GM12874 (cell line): ENCODE results near the gene TAGLN2.
A peak's percentile ranks its signal among the peaks of the same experiment; 100 is the strongest.

Source experiments
- TF ChIP-seq, protein P1 (sequence below): IDR thresholded peaks from 2 replicates; pipeline ENCODE4 v1.5.1; 2011; ENCODE audit warnings: low read depth, mild to moderate bottlenecking, control low read depth, low read length, moderate library complexity; ENCODE audit not compliant: insufficient read depth

TAGLN2 gene

DNA sequence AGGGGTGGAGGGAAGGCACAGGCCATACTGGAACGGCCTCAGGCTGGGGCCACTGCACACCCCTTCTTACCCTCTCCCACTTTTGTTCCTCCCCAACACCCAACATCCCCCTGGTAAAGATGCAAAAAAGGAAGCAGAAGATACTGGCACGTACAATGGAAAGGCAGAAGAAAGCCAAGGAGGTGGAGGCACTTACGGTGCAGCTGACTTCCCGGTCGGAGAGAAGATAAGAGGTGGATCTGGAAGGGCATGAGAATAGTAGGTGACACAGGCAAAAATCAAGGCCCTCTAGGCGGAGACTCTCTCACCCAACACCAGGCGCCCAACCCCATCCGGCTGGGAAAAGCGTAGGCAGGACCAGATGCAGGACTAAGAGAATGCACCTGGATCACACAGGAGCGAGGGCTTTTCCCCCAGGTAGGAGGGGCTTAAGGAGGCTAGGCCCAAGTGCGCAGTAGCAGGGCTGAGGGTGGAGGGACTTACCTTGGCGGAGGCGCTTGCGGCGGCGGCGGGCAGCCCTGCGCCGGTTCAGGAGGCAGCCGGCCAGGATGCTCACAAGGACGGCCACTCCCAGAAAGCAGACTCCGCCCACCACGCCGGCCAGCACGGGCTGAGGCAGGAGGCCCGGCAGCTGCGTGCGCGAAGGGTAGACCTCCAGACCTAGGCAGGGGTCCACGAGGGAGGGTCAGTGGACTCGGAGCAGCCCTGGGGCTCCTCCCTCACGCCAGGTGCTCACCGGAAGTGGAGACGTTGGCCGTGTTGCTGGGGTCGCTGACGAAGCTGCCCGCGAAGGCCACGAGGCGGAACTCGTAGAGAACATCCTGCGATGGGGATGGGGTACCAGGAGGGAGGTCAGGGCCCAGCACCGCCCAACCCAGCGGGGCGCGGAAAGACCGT is 4.1 kb upstream of the TAGLN2 start:
- TF ChIP-seq, protein P1, sequence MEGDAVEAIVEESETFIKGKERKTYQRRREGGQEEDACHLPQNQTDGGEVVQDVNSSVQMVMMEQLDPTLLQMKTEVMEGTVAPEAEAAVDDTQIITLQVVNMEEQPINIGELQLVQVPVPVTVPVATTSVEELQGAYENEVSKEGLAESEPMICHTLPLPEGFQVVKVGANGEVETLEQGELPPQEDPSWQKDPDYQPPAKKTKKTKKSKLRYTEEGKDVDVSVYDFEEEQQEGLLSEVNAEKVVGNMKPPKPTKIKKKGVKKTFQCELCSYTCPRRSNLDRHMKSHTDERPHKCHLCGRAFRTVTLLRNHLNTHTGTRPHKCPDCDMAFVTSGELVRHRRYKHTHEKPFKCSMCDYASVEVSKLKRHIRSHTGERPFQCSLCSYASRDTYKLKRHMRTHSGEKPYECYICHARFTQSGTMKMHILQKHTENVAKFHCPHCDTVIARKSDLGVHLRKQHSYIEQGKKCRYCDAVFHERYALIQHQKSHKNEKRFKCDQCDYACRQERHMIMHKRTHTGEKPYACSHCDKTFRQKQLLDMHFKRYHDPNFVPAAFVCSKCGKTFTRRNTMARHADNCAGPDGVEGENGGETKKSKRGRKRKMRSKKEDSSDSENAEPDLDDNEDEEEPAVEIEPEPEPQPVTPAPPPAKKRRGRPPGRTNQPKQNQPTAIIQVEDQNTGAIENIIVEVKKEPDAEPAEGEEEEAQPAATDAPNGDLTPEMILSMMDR = no peak

DNA sequence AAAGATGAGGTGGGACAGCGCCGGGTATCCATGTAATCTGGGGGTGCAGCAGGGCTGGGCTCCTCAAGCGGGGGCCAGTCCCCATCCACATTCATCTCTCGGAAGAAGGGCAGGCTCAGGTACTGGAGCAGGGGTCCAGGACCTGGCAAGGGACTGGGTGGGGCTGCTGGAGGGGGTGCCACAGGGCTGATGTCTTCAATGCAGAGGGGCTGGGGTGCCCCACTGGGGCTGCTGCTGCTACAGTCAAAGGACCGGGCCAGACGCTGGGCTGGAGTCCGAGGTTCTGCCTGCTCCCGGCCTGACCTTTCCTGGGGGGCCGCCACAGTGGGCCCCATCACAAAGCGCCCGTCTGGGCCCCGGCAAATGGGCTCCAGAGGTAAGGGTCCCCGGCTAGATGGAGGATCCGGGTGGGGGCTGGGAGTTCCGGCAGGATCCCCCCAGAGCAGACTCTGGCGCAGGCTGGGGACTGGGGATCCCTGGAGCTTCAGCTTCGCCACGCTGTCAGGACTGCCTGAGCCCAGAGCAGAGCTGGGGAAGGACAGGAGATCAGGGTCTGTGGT is 3.3 kb upstream of the TAGLN2 start:
- TF ChIP-seq, protein P1 = no peak

DNA sequence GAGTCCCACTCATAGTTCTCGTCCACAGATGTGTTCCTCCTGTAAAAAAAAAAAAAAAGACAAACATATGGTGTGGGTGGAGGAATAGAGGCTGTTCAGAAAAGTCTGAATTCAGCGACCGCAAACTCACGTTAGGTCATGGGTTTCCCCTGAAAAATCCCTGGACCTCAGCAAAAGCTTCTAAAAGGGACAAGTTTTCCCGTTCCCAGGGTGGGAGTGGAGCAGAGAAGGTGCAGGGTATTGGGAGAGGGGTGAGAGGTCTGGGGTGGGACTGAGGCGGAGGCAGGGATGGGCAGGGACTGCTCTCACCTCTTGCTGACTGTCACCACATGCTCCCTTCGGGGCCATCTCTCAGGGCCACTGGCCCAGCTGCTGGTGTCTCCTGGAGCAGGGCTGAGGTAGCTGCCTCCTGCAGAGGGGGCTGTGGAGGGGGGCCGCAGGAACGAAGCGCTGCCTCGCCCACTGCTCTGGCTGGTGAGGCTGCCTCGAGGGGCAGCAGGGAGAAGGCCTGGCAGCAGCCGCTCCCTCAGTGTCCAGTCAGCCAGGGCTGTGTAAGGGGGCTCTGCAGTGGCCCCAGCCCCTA is 2.6 kb upstream of the TAGLN2 start:
- TF ChIP-seq, protein P1 = no peak

DNA sequence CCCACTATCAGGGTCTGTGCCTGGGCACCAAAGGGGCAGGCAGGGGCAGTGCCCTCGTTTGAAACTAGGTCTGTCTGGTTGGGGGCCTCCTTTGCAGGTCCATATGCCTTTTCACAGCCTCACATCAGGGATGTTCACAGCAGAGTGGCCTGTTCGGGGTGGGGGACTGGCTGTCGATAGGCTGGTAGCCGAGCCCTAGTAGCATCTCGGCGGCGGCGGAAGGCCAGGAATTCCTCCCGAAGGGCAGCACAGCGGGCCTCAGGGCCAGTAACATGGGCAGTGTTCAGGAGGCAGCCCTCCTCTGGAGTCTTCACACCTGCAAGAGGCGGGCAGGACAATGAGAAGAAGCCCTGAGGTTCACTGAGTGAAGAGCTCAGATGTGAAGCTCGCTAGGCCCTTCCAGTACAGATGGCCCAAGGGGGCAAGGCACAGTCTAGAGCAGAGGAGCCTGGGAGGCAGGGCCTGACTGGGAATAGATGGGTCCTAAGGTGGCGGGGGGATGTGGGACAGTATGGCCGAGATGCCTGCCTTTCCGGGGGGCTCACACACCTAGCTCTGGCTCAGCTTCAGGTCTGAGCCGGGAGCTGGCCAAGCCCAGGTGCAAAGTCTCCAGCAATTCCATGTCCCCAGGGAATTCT is 2.0 kb upstream of the TAGLN2 start:
- TF ChIP-seq, protein P1 = no peak

DNA sequence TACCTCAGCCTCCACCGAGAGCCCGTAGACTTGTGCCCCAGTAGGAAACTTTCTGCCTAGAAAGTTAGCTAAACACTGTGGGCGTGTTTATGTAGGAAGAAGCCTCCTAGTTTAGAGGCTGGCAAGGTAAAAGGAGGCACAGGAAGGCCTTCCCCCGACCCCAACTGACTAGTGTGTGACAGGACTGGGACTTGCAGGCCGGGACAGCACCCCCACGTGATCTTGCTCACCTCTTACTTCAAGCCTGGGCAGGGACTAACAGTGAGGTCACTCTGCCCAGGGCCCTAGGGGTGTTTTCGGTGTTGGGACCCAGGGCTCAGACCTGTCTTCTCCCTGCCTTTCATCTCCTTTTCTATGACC is 392 bp upstream of the TAGLN2 start:
- TF ChIP-seq, protein P1 = no peak

DNA sequence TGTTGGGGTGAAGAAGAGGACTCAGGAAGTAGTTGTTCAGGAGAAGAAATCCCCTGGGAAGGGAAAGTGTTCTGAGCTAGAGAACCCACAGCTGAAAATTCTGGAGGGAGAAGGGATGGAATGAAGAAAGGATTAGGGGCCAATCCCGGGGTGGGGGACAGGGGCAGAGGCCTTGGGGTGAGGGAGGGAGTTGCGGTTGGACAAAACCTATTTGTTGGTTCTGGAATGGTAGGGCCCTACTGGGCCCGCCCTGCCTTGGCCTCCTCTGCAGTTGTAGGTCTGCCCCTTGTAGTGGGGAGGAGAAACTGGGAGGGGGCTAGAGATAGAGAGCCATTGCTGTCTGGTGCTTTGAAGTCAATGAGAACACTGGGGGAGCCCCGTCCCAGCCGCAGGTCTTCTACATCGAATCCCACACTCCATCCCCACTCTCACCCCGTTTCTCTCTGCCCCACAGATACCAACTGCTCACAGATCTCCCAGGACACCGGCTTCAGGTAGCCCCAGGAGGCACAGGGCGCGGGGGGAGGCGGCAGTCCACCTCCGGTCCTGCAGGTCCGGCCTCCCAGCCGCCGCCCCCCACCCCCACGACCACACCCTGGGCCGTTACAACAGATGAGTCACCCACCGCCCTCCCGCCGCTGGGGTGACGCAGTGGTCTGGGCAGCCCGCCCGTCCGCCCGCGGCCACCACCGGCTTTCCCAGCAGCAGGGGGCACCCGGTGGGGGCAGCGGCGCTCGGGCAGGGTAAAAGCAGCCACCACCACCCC is 1.1 kb downstream of the TAGLN2 start:
- TF ChIP-seq, protein P1 = peak; percentile 13; the same call in 1 of the 2 replicates
